Breast epithelium (tissue), 3 donors: ENCODE measurements around the gene CD300LF.

ENCODE experiments used
- POLR2A ChIP-seq: fragments of 450-650 bp; IDR thresholded peaks from one replicate; pipeline ENCODE4 v1.6.1; 2016; ENCODE audit warnings: antibody characterized with exemption, mild to moderate bottlenecking, moderate library complexity
- POLR2AphosphoS5 ChIP-seq, 3 donors: sonication (generic); formaldehyde crosslinking; IDR thresholded peaks; one replicate each; pipeline ENCODE4 v1.6.1; 2017; ENCODE audit warnings: antibody characterized with exemption in 3 of 3
- TF ChIP-seq, protein P1 (sequence below), 3 donors: fragments of 450-650 bp; IDR thresholded peaks; one replicate each; pipeline ENCODE4 v1.5.1; 2016 to 2017; ENCODE audit warnings: antibody characterized with exemption in 3 of 3, mild to moderate bottlenecking in 3 of 3, moderate library complexity in 3 of 3

DNA sequence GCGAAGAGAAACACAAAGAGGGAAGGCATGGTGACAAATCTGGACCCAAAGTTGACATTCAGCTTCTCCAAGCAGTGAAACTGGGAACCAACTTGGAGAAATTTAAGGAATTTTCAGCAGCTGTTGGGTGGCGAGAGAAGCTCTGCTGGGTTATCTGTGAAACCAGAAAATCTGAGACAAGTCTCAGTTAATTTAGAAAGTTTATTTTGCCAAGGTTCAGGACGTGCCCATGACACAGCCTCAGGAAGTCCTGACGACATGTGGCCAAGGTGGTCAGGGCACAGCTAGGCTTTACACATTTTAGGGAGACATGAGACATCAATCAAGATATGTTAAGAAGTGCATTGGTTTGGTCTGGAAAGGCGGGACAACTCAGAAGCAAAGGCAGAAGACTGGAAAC is 11.2 kb upstream of the CD300LF start:
- TF ChIP-seq, protein P1, sequence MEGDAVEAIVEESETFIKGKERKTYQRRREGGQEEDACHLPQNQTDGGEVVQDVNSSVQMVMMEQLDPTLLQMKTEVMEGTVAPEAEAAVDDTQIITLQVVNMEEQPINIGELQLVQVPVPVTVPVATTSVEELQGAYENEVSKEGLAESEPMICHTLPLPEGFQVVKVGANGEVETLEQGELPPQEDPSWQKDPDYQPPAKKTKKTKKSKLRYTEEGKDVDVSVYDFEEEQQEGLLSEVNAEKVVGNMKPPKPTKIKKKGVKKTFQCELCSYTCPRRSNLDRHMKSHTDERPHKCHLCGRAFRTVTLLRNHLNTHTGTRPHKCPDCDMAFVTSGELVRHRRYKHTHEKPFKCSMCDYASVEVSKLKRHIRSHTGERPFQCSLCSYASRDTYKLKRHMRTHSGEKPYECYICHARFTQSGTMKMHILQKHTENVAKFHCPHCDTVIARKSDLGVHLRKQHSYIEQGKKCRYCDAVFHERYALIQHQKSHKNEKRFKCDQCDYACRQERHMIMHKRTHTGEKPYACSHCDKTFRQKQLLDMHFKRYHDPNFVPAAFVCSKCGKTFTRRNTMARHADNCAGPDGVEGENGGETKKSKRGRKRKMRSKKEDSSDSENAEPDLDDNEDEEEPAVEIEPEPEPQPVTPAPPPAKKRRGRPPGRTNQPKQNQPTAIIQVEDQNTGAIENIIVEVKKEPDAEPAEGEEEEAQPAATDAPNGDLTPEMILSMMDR (IDR thresholded peaks at IDR 0.05) = no peak
- TF ChIP-seq POLR2AphosphoS5 (IDR thresholded peaks at IDR 0.05) = no peak
- no peak for TF ChIP-seq POLR2A
